OCI-LY3 (cell line): ENCODE data around the gene TYR.
"Not testable (repeated sequence)": the region's sequence is repeated elsewhere in the genome, so short reads cannot be mapped to it uniquely, and the experiment has no call there.

ENCODE experiments used
- H2AFZ ChIP-seq: fragments of 200-600, 300-600 bp; shearing (Covaris generic); 2 replicates; pipeline ENCODE4 v1.6.0; 2014; ENCODE audit warnings: antibody characterized with exemption, low read depth, low read length
- H3K27ac ChIP-seq: fragments of 200-600, 300-600 bp; sonication (generic); 2 replicates; pipeline ENCODE4 v1.5.1; 2014; ENCODE audit warnings: mild to moderate bottlenecking, low read length, moderate library complexity, mixed read lengths
- H3K27me3 ChIP-seq: fragments of 200-600, 300-600 bp; sonication (generic); 2 replicates; pipeline ENCODE4 v1.6.1; 2014; ENCODE audit warnings: low read depth, low read length, mixed read lengths
- H3K36me3 ChIP-seq: fragments of 200-600, 300-600 bp; sonication (generic); replicated peaks from 2 replicates; pipeline ENCODE3; 2014; ENCODE audit warnings: low read depth, low read length, mixed read lengths
- H3K4me1 ChIP-seq: fragments of 300-600, 200-600 bp; sonication (generic); 2 replicates; pipeline ENCODE4 v1.6.1; 2014; ENCODE audit warnings: low read length, mixed read lengths
- H3K4me2 ChIP-seq: fragments of 200-600, 300-600 bp; sonication (generic); 2 replicates; pipeline ENCODE4 v1.6.1; 2014; ENCODE audit warnings: low read length, mixed read lengths
- H3K4me3 ChIP-seq: fragments of 300-600, 200-600 bp; sonication (generic); 2 replicates; pipeline ENCODE4 v1.5.1; 2014; ENCODE audit warnings: antibody characterized with exemption, mild to moderate bottlenecking, low read length, moderate library complexity
- H3K79me2 ChIP-seq: fragments of 300-600, 200-600 bp; shearing (Covaris generic); 2 replicates; pipeline ENCODE4 v1.6.1; 2014; ENCODE audit warnings: mild to moderate bottlenecking, low read length, mixed read lengths
- H3K9ac ChIP-seq: fragments of 300-600, 200-600 bp; shearing (Covaris generic); 2 replicates; pipeline ENCODE4 v1.6.0; 2014; ENCODE audit warnings: mild to moderate bottlenecking, low read length, moderate library complexity
- H3K9me3 ChIP-seq: fragments of 200-600, 300-600 bp; shearing (Covaris generic); 2 replicates; pipeline ENCODE4 v1.6.1; 2014; ENCODE audit warnings: low read length, mixed read lengths; ENCODE audit not compliant: insufficient read depth
- H4K20me1 ChIP-seq: fragments of 200-600, 300-600 bp; sonication (generic); 2 replicates; pipeline ENCODE4 v1.6.1; 2016; ENCODE audit warnings: low read length, mixed read lengths; ENCODE audit not compliant: insufficient read depth
- CTCF ChIP-seq: fragments of 200-600, 300-600 bp; sonication (generic); IDR thresholded peaks from 2 replicates; pipeline ENCODE4 v1.5.1; 2014; ENCODE audit warnings: antibody characterized with exemption, low read length, low read depth
- EZH2phosphoT487 ChIP-seq: fragments of 200-600 bp; shearing (Covaris generic); IDR thresholded peaks from 2 replicates; pipeline ENCODE4 v1.6.1; 2018; ENCODE audit warnings: antibody characterized with exemption, mixed run types, low read depth

The TYR gene

GRCh38 chr11:89288004-89288403 is 110.3 kb downstream of the TYR start:
- H3K4me3 ChIP-seq, H3K9me3 ChIP-seq, H4K20me1 ChIP-seq, H3K27me3 ChIP-seq, H3K4me2 ChIP-seq, H3K9ac ChIP-seq, H3K4me1 ChIP-seq, H3K27ac ChIP-seq, H2AFZ ChIP-seq, H3K79me2 ChIP-seq, H3K36me3 ChIP-seq: not testable (repeated sequence)

- H3K36me3 ChIP-seq: no peaks in the 10 kb centered on the region
- no peaks in the 10 kb centered on the region; the same call in 1 of the 2 replicates for H3K4me1 ChIP-seq
- no peaks in the 10 kb centered on the region for H3K27me3 ChIP-seq
- H3K27ac ChIP-seq: no peak overlapping the region
- no peak overlapping the region for H3K4me2 ChIP-seq
- no peak for TF ChIP-seq EZH2phosphoT487
- TF ChIP-seq CTCF: no peak
- no peaks in the 10 kb centered on the region for H3K79me2 ChIP-seq
- no peaks in the 10 kb centered on the region for H3K9me3 ChIP-seq
- H3K9ac ChIP-seq: no peak overlapping the region
- H2AFZ ChIP-seq: no peak overlapping the region
- no peak overlapping the region for H3K4me3 ChIP-seq
- no peaks in the 10 kb centered on the region for H4K20me1 ChIP-seq
Observed at GRCh38 chr11:89293965-89294679, 116.4 kb downstream of the TYR start.

GRCh38 chr11:89295023-89295422 is 117.3 kb downstream of the TYR start:
- not testable (repeated sequence) for H3K36me3 ChIP-seq, H3K27ac ChIP-seq, H3K4me1 ChIP-seq, H3K9me3 ChIP-seq, H3K4me2 ChIP-seq, H3K27me3 ChIP-seq, H3K4me3 ChIP-seq, H3K79me2 ChIP-seq, H4K20me1 ChIP-seq, H2AFZ ChIP-seq, H3K9ac ChIP-seq

DNA sequence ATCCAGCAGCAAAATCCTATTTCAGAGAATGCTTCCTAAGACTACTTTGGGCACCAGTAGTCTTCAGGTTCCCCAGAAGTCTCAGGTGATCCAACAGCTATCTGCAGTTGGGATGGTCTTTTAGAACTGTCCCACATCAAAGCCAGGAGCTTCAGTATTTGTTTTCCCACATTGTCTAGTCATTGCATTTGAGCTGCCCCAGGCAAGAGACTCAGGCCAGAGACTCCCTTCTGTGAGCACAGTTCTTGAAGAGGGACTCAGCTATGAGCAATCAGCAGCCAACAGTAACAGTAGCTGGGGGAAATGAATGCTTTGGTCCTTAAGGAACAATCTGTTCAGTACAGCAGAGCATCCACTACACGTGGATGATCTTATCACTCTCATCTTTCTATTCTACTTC is 125.4 kb downstream of the TYR start:
- not testable (repeated sequence) for H2AFZ ChIP-seq, H3K9ac ChIP-seq, H3K36me3 ChIP-seq, H3K27me3 ChIP-seq, H3K9me3 ChIP-seq, H3K4me1 ChIP-seq, H3K4me2 ChIP-seq, H3K27ac ChIP-seq, H3K4me3 ChIP-seq, H3K79me2 ChIP-seq, H4K20me1 ChIP-seq

DNA sequence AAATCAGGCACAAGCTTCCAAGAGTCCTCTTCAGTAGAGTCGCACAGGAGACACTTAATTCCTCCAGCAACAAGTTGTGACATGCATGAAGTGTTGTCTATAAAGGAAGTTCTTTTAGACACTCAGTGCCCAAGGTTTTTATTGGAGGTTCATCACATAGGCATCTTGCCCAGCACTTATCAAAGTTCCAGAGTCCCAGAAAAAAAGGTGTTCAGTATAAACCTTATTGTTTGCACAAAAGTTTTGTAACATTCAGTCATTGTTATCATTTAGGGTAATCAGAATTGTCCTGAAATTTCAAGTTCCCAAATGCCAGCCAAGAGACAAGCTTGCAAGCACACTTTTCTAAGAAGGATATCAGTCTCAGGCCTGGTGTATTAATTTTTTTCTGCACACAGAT is 130.6 kb downstream of the TYR start:
- H3K9ac ChIP-seq, H3K9me3 ChIP-seq, H3K27me3 ChIP-seq, H3K4me1 ChIP-seq, H3K4me2 ChIP-seq, H3K79me2 ChIP-seq, H3K36me3 ChIP-seq, H3K4me3 ChIP-seq, H4K20me1 ChIP-seq, H3K27ac ChIP-seq, H2AFZ ChIP-seq: not testable (repeated sequence)

DNA sequence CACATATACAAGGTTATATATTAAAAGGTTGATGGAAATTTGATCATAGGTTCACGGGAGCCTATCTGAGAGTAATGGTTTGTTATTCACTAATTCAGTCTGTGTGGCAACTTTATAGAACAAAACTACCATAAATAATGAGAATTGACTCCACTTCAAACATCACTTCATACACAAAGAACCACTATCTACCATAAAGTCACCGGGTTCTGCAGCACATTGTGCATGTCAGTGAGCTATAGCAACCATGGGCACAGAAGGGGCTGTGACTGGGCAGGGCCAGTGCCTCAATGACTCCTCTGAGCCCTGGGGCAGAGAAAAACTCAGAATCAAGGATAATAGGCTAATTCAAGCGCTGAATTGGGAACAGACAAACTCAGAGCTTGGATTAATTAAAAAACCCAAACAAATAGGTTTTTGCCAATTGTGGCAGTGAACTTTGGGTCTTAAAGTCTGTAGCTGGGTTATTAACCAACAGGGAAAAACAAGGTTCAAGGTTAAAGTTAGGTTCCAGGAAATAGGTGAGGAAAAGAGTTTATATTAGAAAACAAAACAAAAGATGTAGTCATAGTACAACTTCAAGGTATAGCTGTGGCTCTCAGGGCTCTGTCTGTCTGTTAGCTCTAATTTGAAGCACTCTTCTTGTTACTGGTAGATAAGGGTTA is 131.8 kb downstream of the TYR start:
- not testable (repeated sequence) for H4K20me1 ChIP-seq, H3K27me3 ChIP-seq, H3K9me3 ChIP-seq, H3K36me3 ChIP-seq, H3K9ac ChIP-seq, H3K27ac ChIP-seq, H3K4me2 ChIP-seq, H3K4me3 ChIP-seq, H3K79me2 ChIP-seq, H3K4me1 ChIP-seq, H2AFZ ChIP-seq

DNA sequence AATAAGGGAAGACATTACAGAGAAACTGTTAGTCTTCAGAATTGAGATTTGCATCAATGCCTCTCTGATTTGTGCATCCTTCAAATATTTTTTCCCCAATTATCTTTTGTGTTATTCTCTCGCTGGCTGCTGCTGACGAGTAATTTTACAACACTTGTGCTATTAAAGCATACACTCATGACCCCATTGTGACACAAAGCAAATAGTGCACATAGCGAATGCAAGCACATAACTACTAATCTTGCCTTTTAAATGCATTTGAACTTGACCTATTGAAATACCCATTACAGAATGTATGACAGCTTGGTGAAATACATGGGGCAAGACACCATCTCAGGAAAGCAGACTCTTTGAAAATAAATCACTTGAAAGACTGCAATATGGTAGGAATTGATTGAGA is 132.9 kb downstream of the TYR start:
- not testable (repeated sequence) for H4K20me1 ChIP-seq, H3K9ac ChIP-seq, H3K4me1 ChIP-seq, H2AFZ ChIP-seq, H3K4me3 ChIP-seq, H3K9me3 ChIP-seq, H3K27me3 ChIP-seq, H3K27ac ChIP-seq, H3K36me3 ChIP-seq, H3K4me2 ChIP-seq, H3K79me2 ChIP-seq
